Muscle of back (tissue), 11 donors: Measurements from ENCODE around the gene ALG2. TPM values are rescaled to one million over a fixed set of nuclear protein-coding genes. Genes with fewer than 3 reads are reported as not detected.
A peak's percentile ranks its signal among the peaks of the same experiment; 100 is the strongest.
"Not testable (repeated sequence)": the region's sequence is repeated elsewhere in the genome, so short reads cannot be mapped to it uniquely, and the experiment has no call there.

Source experiments
- DNase-seq, 3 donors: peaks; one replicate each; pipeline versions ENCODE4 v3.0.0 to v3.0.0-alpha.2; 2013
- polyA plus RNA-seq, 10 donors: library from polyadenylated mRNA; unstranded; fragments of 120-200 nt; gene quantifications; one replicate each; pipeline ENCODE4 v1.2.1, GENCODE V29; 2013; ENCODE audit not compliant: insufficient read length in 10 of 10

Gene ALG2
- polyA plus RNA-seq, 10 donors, result 16.6 to 25.2 (median 20.3) TPM

GRCh38 chr9:99196484-99196883 lies 25.3 kb downstream of the ALG2 start:
- not testable (repeated sequence) for DNase-seq

GRCh38 chr9:99193466-99193821 lies 28.3 kb downstream of the ALG2 start:
- no peak for DNase-seq

GRCh38 chr9:99192786-99193465 lies 28.8 kb downstream of the ALG2 start:
- no peak for DNase-seq

GRCh38 chr9:99190597-99191283 lies 31.0 kb downstream of the ALG2 start:
- no peak for DNase-seq

GRCh38 chr9:99189887-99190596 lies 31.7 kb downstream of the ALG2 start:
- no peak for DNase-seq

- DNase-seq, result no peak
These were observed 32.6 kb downstream of the ALG2 start for GRCh38 chr9:99189186-99189585.

GRCh38 chr9:99187311-99187710 lies 34.4 kb downstream of the ALG2 start:
- no peak for DNase-seq

- no peak for DNase-seq
These were observed 35.8 kb downstream of the ALG2 start for GRCh38 chr9:99185934-99186333.

GRCh38 chr9:99185348-99185632 lies 36.5 kb downstream of the ALG2 start:
- no peak for DNase-seq

- peak; percentile 94 to 97 (median 95) for DNase-seq
These were observed 37.0 kb downstream of the ALG2 start for GRCh38 chr9:99184475-99185347.

- DNase-seq, result peak in 1 of 3 donors; percentile 46
These were observed 37.6 kb downstream of the ALG2 start for GRCh38 chr9:99184110-99184474.

- DNase-seq, result no peak
These were observed 38.1 kb downstream of the ALG2 start for GRCh38 chr9:99183616-99184015.

- no peak for DNase-seq
These were observed 39.4 kb downstream of the ALG2 start for GRCh38 chr9:99182356-99182755.

- DNase-seq, result peak in 1 of 3 donors; percentile 17
These were observed 40.1 kb downstream of the ALG2 start for GRCh38 chr9:99181621-99182020.

- DNase-seq, result no peak
These were observed 40.5 kb downstream of the ALG2 start for GRCh38 chr9:99181206-99181605.

- no peak for DNase-seq
These were observed 41.1 kb downstream of the ALG2 start for GRCh38 chr9:99180662-99181061.

GRCh38 chr9:99180199-99180598 lies 41.5 kb downstream of the ALG2 start:
- DNase-seq, result no peak

GRCh38 chr9:99178912-99179872 lies 42.5 kb downstream of the ALG2 start:
- no peak for DNase-seq

- DNase-seq, result no peak
These were observed 44.0 kb downstream of the ALG2 start for GRCh38 chr9:99177576-99178366.

- no peak for DNase-seq
These were observed 45.2 kb downstream of the ALG2 start for GRCh38 chr9:99176527-99177013.
